Measurements from ENCODE around the gene SECTM1.

Gene SECTM1

DNA sequence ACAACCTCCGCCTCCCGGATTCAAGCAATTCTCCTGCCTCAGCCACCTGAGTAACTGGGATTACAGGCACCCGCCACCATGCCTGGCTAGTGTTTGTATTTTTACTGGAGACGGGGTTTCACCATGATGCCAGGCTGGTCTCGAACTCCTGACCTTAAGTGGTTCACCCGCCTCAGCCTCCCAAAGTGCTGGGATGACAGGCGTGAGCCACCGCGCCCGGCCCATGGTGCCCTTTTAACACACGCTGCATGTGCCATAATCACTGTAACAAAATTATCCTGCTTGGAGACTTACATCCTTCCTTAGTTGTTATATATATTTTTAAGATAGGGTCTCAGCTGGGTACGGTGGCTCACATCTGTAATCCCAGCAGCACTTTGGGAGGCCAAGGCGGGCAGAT is 21.6 kb downstream of the SECTM1 start:
- TF ChIP-seq Cebpa-rat (IDR thresholded peaks at IDR 0.05) = no peak
- H3K27ac ChIP-seq = no peak overlapping the region
- peaks cover 18 to 36% (median 32%) of the 10 kb centered on the region in 11 experiments for H3K27me3 ChIP-seq

DNA sequence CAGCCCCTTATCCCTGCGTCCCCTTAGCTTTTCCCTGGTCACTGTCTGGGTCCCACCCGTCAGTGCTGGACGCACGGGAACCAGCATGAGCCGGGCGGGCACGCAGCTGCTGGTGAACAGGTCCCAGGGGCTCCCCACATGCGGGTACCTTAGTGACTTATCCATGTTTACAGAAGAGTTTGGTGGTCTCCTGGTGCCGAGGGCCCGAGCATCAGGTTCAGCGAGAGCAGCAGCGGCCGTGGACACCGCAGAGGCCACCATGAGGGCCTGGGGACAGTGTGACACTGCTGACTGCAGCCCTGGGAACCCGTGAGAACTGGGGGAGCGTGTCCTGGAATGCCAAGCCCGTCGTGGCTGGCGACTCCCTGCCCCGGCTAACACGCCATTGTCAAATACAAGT is 22.7 kb downstream of the SECTM1 start:
- Histone ChIP-seq H4K20me1 (peaks cover 0 to 22% (median 0%) of the 10 kb centered on the region in 11 experiments; a peak in 3 of 22 replicates), H3K36me3 (no peaks in the 10 kb centered on the region), H3K27ac (no peak overlapping the region), H3K27me3 (peaks cover 7 to 25% (median 21%) of the 10 kb centered on the region in 11 experiments), H3K4me3 (no peak overlapping the region), H3K9me3 (replicated peaks in 1 of 11) (no peaks in the 10 kb centered on the region), H3K4me2 (no peak overlapping the region), H3K4me1 (peaks cover 21 to 34% (median 29%) of the 10 kb centered on the region in 10 experiments; a peak in 19 of 20 replicates), H3K9ac (no peak overlapping the region)
- TF ChIP-seq Cebpa-rat (IDR thresholded peaks at IDR 0.05) = no peak

More for the DNA sequence above, 21.6 kb downstream of the SECTM1 start:
- H3K4me1 ChIP-seq = peaks cover 21 to 36% (median 29%) of the 10 kb centered on the region in 10 experiments; a peak in 19 of 20 replicates
- H4K20me1 ChIP-seq = peaks cover 0 to 32% (median 0%) of the 10 kb centered on the region in 11 experiments; a peak in 3 of 22 replicates
- H3K9ac ChIP-seq = no peak overlapping the region
- H3K4me3 ChIP-seq = no peak overlapping the region
- H3K4me2 ChIP-seq = no peak overlapping the region
- no peaks in the 10 kb centered on the region for H3K9me3 ChIP-seq (replicated peaks in 1 of 11)
- no peaks in the 10 kb centered on the region for H3K36me3 ChIP-seq

DNA sequence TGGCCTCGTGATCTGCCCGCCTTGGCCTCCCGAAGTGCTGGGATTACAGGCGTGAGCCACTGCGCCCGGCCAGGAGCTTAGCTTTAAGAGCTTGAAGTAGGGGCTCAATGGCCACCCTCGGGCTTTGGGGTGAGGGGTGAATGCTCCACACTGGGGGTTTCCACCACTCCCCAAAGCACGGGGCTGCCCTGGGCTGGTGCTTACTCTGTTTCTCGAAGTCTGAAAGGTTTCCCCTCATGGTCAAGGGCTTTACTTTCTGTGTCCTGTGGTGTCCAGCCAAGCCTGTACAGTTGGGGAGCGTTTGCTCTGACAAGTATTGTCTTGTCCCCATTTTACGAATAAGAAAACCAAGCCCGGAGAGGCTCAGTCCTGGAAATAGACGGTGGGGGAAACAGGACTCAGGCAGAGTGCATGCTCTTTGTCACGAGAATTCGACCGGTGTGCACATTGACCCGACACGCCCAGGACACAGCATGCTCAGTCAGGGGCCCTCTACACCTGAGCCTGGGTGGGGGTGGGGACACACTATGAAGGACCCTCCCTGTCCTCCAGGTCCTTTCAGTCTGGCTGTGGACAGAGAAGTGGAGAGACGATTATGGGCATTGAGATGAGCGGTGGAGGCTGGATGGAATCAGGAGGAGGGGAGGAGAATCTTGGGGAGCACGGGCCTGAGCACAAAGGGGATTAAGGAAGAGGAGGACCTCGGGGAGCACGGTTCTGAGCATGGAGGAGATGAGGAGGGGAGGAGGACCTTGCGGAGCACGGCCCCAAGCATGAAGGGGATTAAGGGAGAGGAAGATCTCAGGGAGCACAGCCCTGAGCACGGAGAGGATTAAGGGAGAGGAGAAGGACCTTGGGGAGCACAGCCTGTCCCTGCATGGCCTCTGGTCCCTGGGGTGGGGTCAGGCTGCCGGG is 23.7 kb downstream of the SECTM1 start:
- Histone ChIP-seq H3K27ac (no peak overlapping the region), H3K9me3 (replicated peaks in 1 of 11) (no peaks in the 10 kb centered on the region), H4K20me1 (peaks cover 0 to 15% (median 0%) of the 10 kb centered on the region in 11 experiments; a peak in 3 of 22 replicates), H3K9ac (no peak overlapping the region), H3K4me1 (peaks cover 18 to 34% (median 29%) of the 10 kb centered on the region in 10 experiments; a peak in 19 of 20 replicates), H3K27me3 (peaks cover 5 to 20% (median 14%) of the 10 kb centered on the region in 11 experiments; a peak in 18 of 22 replicates), H3K4me3 (no peak overlapping the region), H3K36me3 (no peaks in the 10 kb centered on the region), H3K4me2 (no peak overlapping the region)
- TF ChIP-seq Cebpa-rat (IDR thresholded peaks at IDR 0.05) = no peak

DNA sequence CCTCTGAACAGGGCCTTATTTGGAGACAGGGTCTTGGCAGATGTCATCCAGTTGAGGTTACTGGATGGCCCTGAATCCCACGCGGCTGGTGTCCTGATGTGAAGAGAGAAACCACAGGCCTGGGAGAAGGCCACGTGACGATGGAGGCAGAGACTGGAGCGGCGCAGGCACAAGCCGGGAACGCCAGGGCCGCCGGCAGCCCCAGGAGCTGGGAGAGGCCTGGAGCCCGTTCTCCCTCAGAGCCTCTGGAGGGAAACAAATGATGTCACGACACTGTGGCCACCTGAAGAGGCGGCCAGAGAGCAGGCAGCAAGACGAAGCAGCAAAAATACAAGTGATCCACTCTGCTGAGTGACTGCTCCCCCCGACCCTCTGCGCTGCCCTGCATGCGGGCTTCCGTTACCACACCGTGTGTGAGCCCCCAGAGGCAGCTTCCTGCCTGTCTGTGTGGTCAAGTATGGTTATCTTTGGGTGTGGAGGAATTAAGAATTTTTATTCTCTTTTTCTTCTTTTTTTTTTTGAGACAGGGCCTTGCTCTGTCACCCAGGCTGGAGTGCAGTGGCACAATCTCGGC is 27.8 kb downstream of the SECTM1 start:
- Histone ChIP-seq H3K9ac (peak overlapping the region in 4 of 11 experiments; percentile 8 to 44 (median 23); a peak in 5 of 22 replicates), H3K27me3 (peaks cover 0 to 49% (median 14%) of the 10 kb centered on the region in 11 experiments; a peak in 14 of 22 replicates), H3K4me2 (peak overlapping the region; percentile 21 to 89 (median 72)), H3K4me1 (peaks cover 42 to 65% (median 56%) of the 10 kb centered on the region in 10 experiments), H3K9me3 (replicated peaks in 1 of 11) (no peaks in the 10 kb centered on the region), H3K4me3 (no peak overlapping the region), H4K20me1 (peaks cover 0 to 36% (median 18%) of the 10 kb centered on the region in 11 experiments; a peak in 17 of 22 replicates), H3K36me3 (no peaks in the 10 kb centered on the region), H3K27ac (no peak overlapping the region)
- TF ChIP-seq Cebpa-rat (IDR thresholded peaks at IDR 0.05) = no peak

GRCh38 chr17:82304826-82305726 is 28.5 kb downstream of the SECTM1 start:
- peak overlapping the region in 2 of 11 experiments; percentile 8 to 44; a peak in 2 of 22 replicates for H3K9ac ChIP-seq
- peaks cover 0 to 50% (median 14%) of the 10 kb centered on the region in 11 experiments; a peak in 14 of 22 replicates for H3K27me3 ChIP-seq
- H3K4me3 ChIP-seq = no peak overlapping the region
- TF ChIP-seq Cebpa-rat (IDR thresholded peaks at IDR 0.05) = no peak
- peaks cover 0 to 36% (median 18%) of the 10 kb centered on the region in 11 experiments; a peak in 17 of 22 replicates for H4K20me1 ChIP-seq
- H3K4me1 ChIP-seq = peaks cover 48 to 73% (median 64%) of the 10 kb centered on the region in 10 experiments
- H3K36me3 ChIP-seq = no peaks in the 10 kb centered on the region
- H3K4me2 ChIP-seq = peak overlapping the region in 9 of 11 experiments; percentile 66 to 89 (median 81); a peak in 20 of 22 replicates
- H3K27ac ChIP-seq = no peak overlapping the region
- H3K9me3 ChIP-seq (replicated peaks in 1 of 11) = no peaks in the 10 kb centered on the region

DNA sequence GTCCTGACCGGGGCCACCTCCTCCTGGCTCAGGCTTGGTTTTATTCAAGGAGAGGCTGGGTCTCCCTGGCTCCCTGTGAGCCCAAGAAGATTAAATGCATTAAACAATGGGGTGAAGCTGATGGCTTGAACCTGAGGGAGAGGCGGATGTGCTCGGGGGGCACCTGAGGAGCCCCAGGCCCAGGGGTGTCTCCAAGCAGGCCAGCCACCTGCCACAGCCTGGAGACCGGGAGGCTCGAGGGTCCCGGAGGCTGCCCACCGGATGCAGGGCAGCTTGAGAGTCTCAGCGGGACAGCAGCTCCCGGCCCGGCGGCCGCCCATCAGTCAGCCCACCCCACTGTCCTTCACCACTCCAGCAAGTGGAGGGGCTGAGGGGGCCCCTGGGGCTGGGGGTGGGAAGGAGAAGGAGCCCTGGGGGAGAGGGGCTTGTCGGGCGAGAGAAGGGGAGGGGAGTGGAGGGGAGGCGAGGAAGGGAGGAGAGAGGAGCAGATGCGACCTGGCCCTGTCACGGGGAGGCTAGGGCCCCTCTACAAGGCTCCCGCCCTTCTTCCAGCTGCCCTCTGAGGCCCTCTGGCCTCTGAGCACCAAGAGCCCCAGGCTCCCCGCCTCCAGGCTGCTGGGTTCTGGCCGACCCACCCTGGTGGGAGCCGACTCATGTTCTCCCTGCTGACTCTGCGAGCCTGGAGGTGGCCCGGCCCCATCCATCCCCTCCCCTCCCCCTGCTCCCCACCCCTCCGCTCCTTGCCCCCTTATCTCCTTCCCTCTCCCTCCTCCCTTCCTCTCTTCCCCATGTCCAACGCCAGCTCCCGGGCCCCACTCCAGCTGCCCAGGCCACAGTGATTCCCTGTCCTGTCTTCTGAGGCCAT is 29.4 kb downstream of the SECTM1 start:
- Histone ChIP-seq H3K4me2 (peak overlapping the region; percentile 52 to 100 (median 98); a peak in 21 of 22 replicates), H3K4me3 (peak overlapping the region in 2 of 10 experiments; percentile 32 to 34; a peak in 1 of 20 replicates), H3K9ac (peak overlapping the region in 2 of 11 experiments; percentile 37 to 66; a peak in 2 of 22 replicates), H3K36me3 (no peaks in the 10 kb centered on the region), H3K27me3 (peaks cover 0 to 50% (median 14%) of the 10 kb centered on the region in 11 experiments; a peak in 14 of 22 replicates), H3K27ac (no peak overlapping the region), H4K20me1 (peaks cover 0 to 36% (median 18%) of the 10 kb centered on the region in 11 experiments; a peak in 17 of 22 replicates), H3K4me1 (peaks cover 54 to 81% (median 72%) of the 10 kb centered on the region in 10 experiments), H3K9me3 (replicated peaks in 1 of 11) (no peaks in the 10 kb centered on the region)
- no peak for TF ChIP-seq Cebpa-rat (IDR thresholded peaks at IDR 0.05)
